ENCODE results near the gene C2orf66.

DNA sequence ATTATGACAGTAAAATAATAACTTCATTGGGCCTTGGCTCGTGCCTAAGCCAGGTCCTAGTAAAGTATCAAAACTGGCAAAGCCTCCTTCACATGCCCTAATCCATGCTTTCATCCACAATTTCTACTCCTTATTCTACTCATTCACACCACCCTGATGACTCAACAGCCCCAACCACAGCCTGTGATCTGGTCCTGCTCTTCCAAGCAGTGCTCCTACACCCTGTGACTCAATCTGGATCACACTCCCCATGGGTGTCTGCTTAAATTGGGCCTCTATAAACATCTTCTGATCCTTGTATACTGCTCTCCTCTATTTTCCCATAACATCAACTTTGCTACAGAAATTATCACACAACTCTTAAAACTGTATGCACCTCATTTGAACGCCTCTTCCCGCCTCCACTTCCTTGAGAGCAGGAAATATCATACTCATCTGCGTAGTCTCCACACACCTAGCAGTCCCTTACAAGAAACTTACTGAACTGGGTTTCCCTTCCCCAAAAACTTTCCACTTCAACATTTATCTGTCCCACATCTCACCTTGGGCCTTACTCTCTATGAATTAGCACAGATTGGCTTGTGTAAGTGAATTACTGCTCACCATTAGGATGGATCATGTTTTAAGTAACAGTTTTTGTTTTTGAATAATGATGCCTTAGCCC is 25.6 kb downstream of the C2orf66 start:
- TF ChIP-seq, protein P1, sequence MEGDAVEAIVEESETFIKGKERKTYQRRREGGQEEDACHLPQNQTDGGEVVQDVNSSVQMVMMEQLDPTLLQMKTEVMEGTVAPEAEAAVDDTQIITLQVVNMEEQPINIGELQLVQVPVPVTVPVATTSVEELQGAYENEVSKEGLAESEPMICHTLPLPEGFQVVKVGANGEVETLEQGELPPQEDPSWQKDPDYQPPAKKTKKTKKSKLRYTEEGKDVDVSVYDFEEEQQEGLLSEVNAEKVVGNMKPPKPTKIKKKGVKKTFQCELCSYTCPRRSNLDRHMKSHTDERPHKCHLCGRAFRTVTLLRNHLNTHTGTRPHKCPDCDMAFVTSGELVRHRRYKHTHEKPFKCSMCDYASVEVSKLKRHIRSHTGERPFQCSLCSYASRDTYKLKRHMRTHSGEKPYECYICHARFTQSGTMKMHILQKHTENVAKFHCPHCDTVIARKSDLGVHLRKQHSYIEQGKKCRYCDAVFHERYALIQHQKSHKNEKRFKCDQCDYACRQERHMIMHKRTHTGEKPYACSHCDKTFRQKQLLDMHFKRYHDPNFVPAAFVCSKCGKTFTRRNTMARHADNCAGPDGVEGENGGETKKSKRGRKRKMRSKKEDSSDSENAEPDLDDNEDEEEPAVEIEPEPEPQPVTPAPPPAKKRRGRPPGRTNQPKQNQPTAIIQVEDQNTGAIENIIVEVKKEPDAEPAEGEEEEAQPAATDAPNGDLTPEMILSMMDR (IDR thresholded peaks at IDR 0.05 in 4 of 5, conservative IDR thresholded peaks at IDR 0.05 in 1 of 5): no peak
- no peak for TF ChIP-seq POLR2A (IDR thresholded peaks at IDR 0.05)

All from gastrocnemius medialis (tissue), 4 donors.